Measurements from ENCODE around the gene SLC48A1.

The SLC48A1 gene

DNA sequence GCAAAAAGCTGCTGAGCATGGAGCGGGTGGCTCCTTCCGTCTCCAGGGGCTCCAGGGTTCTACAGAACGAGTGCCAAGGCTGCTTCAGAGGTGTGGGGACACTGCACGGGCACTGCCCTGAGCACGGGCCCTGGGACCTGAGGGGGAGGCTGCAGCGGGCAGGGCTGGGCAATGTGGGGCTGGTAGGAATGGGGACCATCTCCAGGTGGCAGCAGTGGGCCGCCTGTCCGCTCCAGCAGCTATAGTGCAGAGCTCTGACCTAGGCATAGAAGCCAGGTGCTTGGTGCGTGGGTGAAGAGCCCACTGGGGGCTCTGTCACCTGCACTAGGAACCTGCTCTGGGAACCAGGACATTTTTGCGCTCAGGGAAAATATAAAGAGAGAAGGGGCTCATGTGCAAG, 24.4 kb downstream of the SLC48A1 start:
- H3K4me3 ChIP-seq (ENCODE audit: low read length in 2 of 2), result no peak overlapping the region
- DNase-seq (ENCODE audit: low spot score), result no peak
- no peak overlapping the region for H2BK15ac ChIP-seq (ENCODE audit: low read length)
- H2BK120ac ChIP-seq (ENCODE audit: low read depth, low read length), result no peak overlapping the region
- peaks cover 18 to 90% of the 10 kb centered on the region in 2 donors for H3K36me3 ChIP-seq (replicated peaks in 1 of 2; ENCODE audit: control insufficient read depth in 2 of 2, insufficient read depth in 2 of 2, low read length in 2 of 2)
- H3K23ac ChIP-seq (ENCODE audit: low read depth, low read length, poor library complexity), result no peak overlapping the region
- H3K27ac ChIP-seq (replicated peaks; ENCODE audit: low read length), result no peak overlapping the region
- H4K8ac ChIP-seq (ENCODE audit: low read depth, low read length), result no peak overlapping the region
- H4K91ac ChIP-seq (ENCODE audit: low read depth, low read length, poor library complexity), result no peak overlapping the region
- no peaks in the 10 kb centered on the region for H3K9me3 ChIP-seq (replicated peaks in 1 of 2; ENCODE audit: control insufficient read depth in 2 of 2, insufficient read depth in 1 of 2, low read depth in 1 of 2, low read length in 2 of 2)
- no peak overlapping the region for H3K4ac ChIP-seq (ENCODE audit: low read length)
- peak overlapping the region; percentile 24 for H2AK5ac ChIP-seq (ENCODE audit: low read depth, low read length)
- no CpG with 5 or more reads among the region's 10 CpGs for WGBS, 2 donors (ENCODE audit: extremely low coverage in 2 of 2, insufficient read length in 2 of 2, insufficient replicate concordance in 1 of 2)
- no peak overlapping the region for H3K4me2 ChIP-seq (ENCODE audit: insufficient read depth, low read length, poor library complexity, severe bottlenecking)
- peaks cover 3 to 18% of the 10 kb centered on the region in 2 donors for H3K4me1 ChIP-seq (ENCODE audit: control insufficient read depth in 2 of 2, insufficient read depth in 1 of 2, low read depth in 1 of 2, low read length in 2 of 2)
- peaks cover 2% of the 10 kb centered on the region for H3K79me1 ChIP-seq (ENCODE audit: low read depth, low read length)
- no peak overlapping the region for H3K9ac ChIP-seq (ENCODE audit: low read depth, low read length, poor library complexity)
- H2BK5ac ChIP-seq (ENCODE audit: low read length), result no peak overlapping the region
- H2BK12ac ChIP-seq (ENCODE audit: low read length), result no peak overlapping the region
- H3K27me3 ChIP-seq (ENCODE audit: control insufficient read depth in 3 of 3, insufficient read depth in 3 of 3, low read depth in 1 of 3, low read length in 3 of 3), result no peaks in the 10 kb centered on the region
- no peak overlapping the region for H2AFZ ChIP-seq (ENCODE audit: low read length)
- peak overlapping the region; percentile 11 for H3K18ac ChIP-seq (ENCODE audit: low read length)
- H3K14ac ChIP-seq (ENCODE audit: low read length), result no peak overlapping the region

DNA sequence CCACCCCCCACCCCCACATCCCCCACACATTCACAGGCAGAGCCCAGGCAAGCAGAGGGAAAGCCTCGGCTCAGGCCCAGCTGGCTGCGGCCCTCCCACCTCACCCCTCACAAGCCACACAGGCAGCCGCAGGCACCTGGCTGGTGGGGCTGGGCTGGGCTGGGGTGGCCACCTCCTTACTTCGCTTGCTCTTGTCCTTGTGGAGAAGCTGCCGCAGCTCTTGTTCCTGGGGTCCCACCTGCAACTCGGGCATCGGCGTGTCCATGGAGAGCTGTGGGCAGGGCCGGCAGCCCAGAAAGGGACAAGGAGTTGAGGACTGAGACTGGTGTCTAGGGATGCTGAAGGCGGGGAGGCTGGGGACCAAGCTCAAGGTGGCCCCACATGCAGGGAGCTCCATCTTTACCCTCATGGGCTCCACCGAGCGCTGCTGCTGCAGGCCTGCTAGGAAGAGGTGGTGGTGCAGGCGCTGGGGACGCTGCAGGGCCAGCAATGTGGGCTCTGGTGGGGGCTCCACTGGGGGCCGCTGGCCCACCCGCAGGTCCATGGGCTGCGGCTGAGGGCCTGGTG, 25.4 kb downstream of the SLC48A1 start:
- Histone ChIP-seq H2AFZ (ENCODE audit: low read length) (no peak overlapping the region), H3K27ac (replicated peaks; ENCODE audit: low read length) (no peak overlapping the region), H3K4me1 (ENCODE audit: control insufficient read depth in 2 of 2, insufficient read depth in 1 of 2, low read depth in 1 of 2, low read length in 2 of 2) (peaks cover 3 to 21% of the 10 kb centered on the region in 2 donors), H3K4me2 (ENCODE audit: insufficient read depth, low read length, poor library complexity, severe bottlenecking) (no peak overlapping the region), H2BK15ac (ENCODE audit: low read length) (peak overlapping the region; percentile 78), H3K18ac (ENCODE audit: low read length) (peak overlapping the region; percentile 39), H3K9me3 (replicated peaks in 1 of 2; ENCODE audit: control insufficient read depth in 2 of 2, insufficient read depth in 1 of 2, low read depth in 1 of 2, low read length in 2 of 2) (no peaks in the 10 kb centered on the region), H3K9ac (ENCODE audit: low read depth, low read length, poor library complexity) (no peak overlapping the region), H4K8ac (ENCODE audit: low read depth, low read length) (no peak overlapping the region), H2BK120ac (ENCODE audit: low read depth, low read length) (no peak overlapping the region), H3K23ac (ENCODE audit: low read depth, low read length, poor library complexity) (peak overlapping the region; percentile 44), H3K4ac (ENCODE audit: low read length) (no peak overlapping the region), H2BK12ac (ENCODE audit: low read length) (no peak overlapping the region), H3K27me3 (ENCODE audit: control insufficient read depth in 3 of 3, insufficient read depth in 3 of 3, low read depth in 1 of 3, low read length in 3 of 3) (no peaks in the 10 kb centered on the region), H4K91ac (ENCODE audit: low read depth, low read length, poor library complexity) (no peak overlapping the region), H2BK5ac (ENCODE audit: low read length) (no peak overlapping the region), H2AK5ac (ENCODE audit: low read depth, low read length) (no peak overlapping the region), H3K36me3 (replicated peaks in 1 of 2; ENCODE audit: control insufficient read depth in 2 of 2, insufficient read depth in 2 of 2, low read length in 2 of 2) (peaks cover 18 to 81% of the 10 kb centered on the region in 2 donors), H3K4me3 (ENCODE audit: low read length in 2 of 2) (no peak overlapping the region), H3K14ac (ENCODE audit: low read length) (no peak overlapping the region), H3K79me1 (ENCODE audit: low read depth, low read length) (peaks cover 2% of the 10 kb centered on the region)
- WGBS, 2 donors (ENCODE audit: extremely low coverage in 2 of 2, insufficient read length in 2 of 2, insufficient replicate concordance in 1 of 2), result no CpG with 5 or more reads among the region's 17 CpGs
- no peak for DNase-seq (ENCODE audit: low spot score)

DNA sequence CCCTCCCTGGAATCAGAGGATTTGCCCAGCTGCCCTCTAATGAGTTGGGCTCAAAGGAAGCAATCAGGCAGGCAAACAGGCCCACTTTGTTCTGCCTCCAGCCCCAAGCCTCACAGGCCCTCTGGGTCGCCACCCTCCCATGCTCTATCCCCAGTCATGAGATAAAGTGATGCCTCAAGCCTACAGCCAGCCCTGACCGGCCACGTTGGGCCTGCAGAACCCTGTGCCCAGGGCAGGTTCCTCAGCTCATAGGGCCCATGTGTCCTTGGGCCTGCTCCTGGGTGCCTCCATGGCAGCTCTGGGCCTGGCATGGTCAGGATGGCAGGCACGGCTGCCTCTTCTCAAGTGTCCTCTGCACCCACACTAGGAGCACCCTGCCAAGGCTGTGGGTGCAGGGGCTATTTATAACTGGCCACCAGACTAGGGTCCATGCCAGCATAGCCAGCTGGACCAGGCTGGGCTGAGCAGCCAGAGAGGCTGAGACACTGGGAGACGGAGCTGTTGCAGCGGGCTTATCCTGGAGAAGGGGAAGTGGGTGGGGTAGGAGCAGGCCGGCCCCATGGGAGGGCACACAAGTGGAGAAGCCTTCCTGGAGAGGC, 26.4 kb downstream of the SLC48A1 start:
- Histone ChIP-seq H3K79me1 (ENCODE audit: low read depth, low read length) (peaks cover 2% of the 10 kb centered on the region), H3K18ac (ENCODE audit: low read length) (peak overlapping the region; percentile 73), H3K4ac (ENCODE audit: low read length) (no peak overlapping the region), H3K4me2 (ENCODE audit: insufficient read depth, low read length, poor library complexity, severe bottlenecking) (no peak overlapping the region), H3K9ac (ENCODE audit: low read depth, low read length, poor library complexity) (no peak overlapping the region), H3K4me3 (ENCODE audit: low read length in 2 of 2) (no peak overlapping the region), H2BK12ac (ENCODE audit: low read length) (no peak overlapping the region), H2BK120ac (ENCODE audit: low read depth, low read length) (no peak overlapping the region), H3K4me1 (ENCODE audit: control insufficient read depth in 2 of 2, insufficient read depth in 1 of 2, low read depth in 1 of 2, low read length in 2 of 2) (peaks cover 3 to 21% of the 10 kb centered on the region in 2 donors), H3K14ac (ENCODE audit: low read length) (peak overlapping the region; percentile 15), H2BK15ac (ENCODE audit: low read length) (no peak overlapping the region), H4K8ac (ENCODE audit: low read depth, low read length) (no peak overlapping the region), H4K91ac (ENCODE audit: low read depth, low read length, poor library complexity) (no peak overlapping the region), H2AFZ (ENCODE audit: low read length) (no peak overlapping the region), H3K9me3 (replicated peaks in 1 of 2; ENCODE audit: control insufficient read depth in 2 of 2, insufficient read depth in 1 of 2, low read depth in 1 of 2, low read length in 2 of 2) (no peaks in the 10 kb centered on the region), H3K27ac (replicated peaks; ENCODE audit: low read length) (peak overlapping the region; percentile 57), H3K36me3 (replicated peaks in 1 of 2; ENCODE audit: control insufficient read depth in 2 of 2, insufficient read depth in 2 of 2, low read length in 2 of 2) (peaks cover 14 to 81% of the 10 kb centered on the region in 2 donors), H3K27me3 (ENCODE audit: control insufficient read depth in 3 of 3, insufficient read depth in 3 of 3, low read depth in 1 of 3, low read length in 3 of 3) (no peaks in the 10 kb centered on the region), H2AK5ac (ENCODE audit: low read depth, low read length) (peak overlapping the region; percentile 6), H3K23ac (ENCODE audit: low read depth, low read length, poor library complexity) (no peak overlapping the region), H2BK5ac (ENCODE audit: low read length) (no peak overlapping the region)
- WGBS, 2 donors (ENCODE audit: extremely low coverage in 2 of 2, insufficient read length in 2 of 2, insufficient replicate concordance in 1 of 2), result no CpG with 5 or more reads among the region's 7 CpGs
- DNase-seq (ENCODE audit: low spot score), result no peak

DNA sequence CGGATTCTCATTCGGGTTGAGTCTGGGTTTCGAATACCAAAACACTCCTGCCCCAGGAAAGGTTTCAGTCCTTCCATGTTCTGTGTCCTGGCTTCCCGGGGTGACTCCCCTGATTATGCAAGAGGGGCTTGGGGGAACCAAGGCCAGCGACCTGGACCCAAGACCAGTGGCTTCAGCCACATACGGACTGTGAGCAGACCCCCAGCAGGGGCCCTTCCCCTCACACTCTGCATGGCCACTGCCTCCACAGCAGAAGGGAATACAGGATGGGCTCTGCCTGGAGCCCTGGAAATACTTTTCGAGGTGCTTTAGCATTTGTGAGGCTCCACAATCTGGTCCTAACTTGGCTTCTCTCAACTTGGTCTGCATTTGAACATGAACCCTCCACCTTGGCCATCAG, 27.5 kb downstream of the SLC48A1 start:
- Histone ChIP-seq H3K4ac (ENCODE audit: low read length) (no peak overlapping the region), H3K27ac (replicated peaks; ENCODE audit: low read length) (no peak overlapping the region), H3K4me3 (ENCODE audit: low read length in 2 of 2) (no peak overlapping the region), H3K79me1 (ENCODE audit: low read depth, low read length) (peaks cover 2% of the 10 kb centered on the region), H3K9me3 (replicated peaks in 1 of 2; ENCODE audit: control insufficient read depth in 2 of 2, insufficient read depth in 1 of 2, low read depth in 1 of 2, low read length in 2 of 2) (no peaks in the 10 kb centered on the region), H2BK120ac (ENCODE audit: low read depth, low read length) (no peak overlapping the region), H3K36me3 (replicated peaks in 1 of 2; ENCODE audit: control insufficient read depth in 2 of 2, insufficient read depth in 2 of 2, low read length in 2 of 2) (peaks cover 7 to 81% of the 10 kb centered on the region in 2 donors), H4K91ac (ENCODE audit: low read depth, low read length, poor library complexity) (no peak overlapping the region), H3K4me2 (ENCODE audit: insufficient read depth, low read length, poor library complexity, severe bottlenecking) (no peak overlapping the region), H2BK12ac (ENCODE audit: low read length) (no peak overlapping the region), H3K4me1 (ENCODE audit: control insufficient read depth in 2 of 2, insufficient read depth in 1 of 2, low read depth in 1 of 2, low read length in 2 of 2) (peaks cover 3 to 24% of the 10 kb centered on the region in 2 donors), H4K8ac (ENCODE audit: low read depth, low read length) (no peak overlapping the region), H2AK5ac (ENCODE audit: low read depth, low read length) (no peak overlapping the region), H3K9ac (ENCODE audit: low read depth, low read length, poor library complexity) (no peak overlapping the region), H3K14ac (ENCODE audit: low read length) (no peak overlapping the region), H2BK15ac (ENCODE audit: low read length) (no peak overlapping the region), H2AFZ (ENCODE audit: low read length) (no peak overlapping the region), H2BK5ac (ENCODE audit: low read length) (no peak overlapping the region), H3K23ac (ENCODE audit: low read depth, low read length, poor library complexity) (no peak overlapping the region), H3K27me3 (ENCODE audit: control insufficient read depth in 3 of 3, insufficient read depth in 3 of 3, low read depth in 1 of 3, low read length in 3 of 3) (no peaks in the 10 kb centered on the region), H3K18ac (ENCODE audit: low read length) (no peak overlapping the region)
- no CpG with 5 or more reads among the region's 7 CpGs for WGBS, 2 donors (ENCODE audit: extremely low coverage in 2 of 2, insufficient read length in 2 of 2, insufficient replicate concordance in 1 of 2)
- no peak for DNase-seq (ENCODE audit: low spot score)

All from neuronal stem cell (in vitro differentiated cells).